NCI-H2196 (cell line): ENCODE results near the gene KDM1A.

Source experiments
- DNase-seq: peaks from one replicate; lab custom pipeline; 2025; ENCODE audit not compliant: unreplicated experiment; lab: John Stamatoyannopoulos, UW

Gene KDM1A

GRCh38 chr1:23129846-23130245 lies 110.6 kb downstream of the KDM1A start:
- DNase-seq, result no peak

- no peak for DNase-seq
Observed at GRCh38 chr1:23132033-23132432, 112.8 kb downstream of the KDM1A start.
